Measurements from ENCODE around the gene STAG1. TPM values are rescaled to one million over a fixed set of nuclear protein-coding genes. Genes with fewer than 3 reads are reported as not detected.
"Not testable (repeated sequence)": the region's sequence is repeated elsewhere in the genome, so short reads cannot be mapped to it uniquely, and the experiment has no call there.

Gene STAG1
- total and polyA plus RNA-seq, 12 donors, result 7.5 to 39.8 (median 24.6) TPM

DNA sequence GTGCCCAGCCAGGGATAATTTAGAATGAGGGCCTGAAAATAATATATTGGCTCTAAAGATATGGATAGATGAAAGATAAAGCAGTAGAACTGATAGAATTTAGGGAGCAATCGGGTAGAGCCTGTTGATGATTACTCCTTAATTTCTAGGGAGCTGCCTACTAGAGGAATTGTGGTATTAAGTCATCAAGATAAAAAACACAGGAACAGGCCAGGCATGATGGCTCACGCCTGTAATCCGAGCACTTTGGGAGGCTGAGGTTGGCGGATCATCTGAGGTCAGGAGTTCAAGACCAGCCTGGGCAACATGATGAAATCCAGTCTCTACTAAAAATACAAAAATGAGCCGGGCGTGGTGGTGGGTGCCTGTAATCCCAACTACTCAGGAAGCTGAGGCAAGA is 371.6 kb downstream of the STAG1 start:
- intact Hi-C loops (cut with DNase I), result loop anchor here in 1 of 2 donors (10.0 kb wide), 1 partner anchor 296 kb away; no protein-coding TSS in a partner anchor
- TF ChIP-seq POLR2A (IDR thresholded peaks at IDR 0.05), result no peak
- TF ChIP-seq, protein P1, sequence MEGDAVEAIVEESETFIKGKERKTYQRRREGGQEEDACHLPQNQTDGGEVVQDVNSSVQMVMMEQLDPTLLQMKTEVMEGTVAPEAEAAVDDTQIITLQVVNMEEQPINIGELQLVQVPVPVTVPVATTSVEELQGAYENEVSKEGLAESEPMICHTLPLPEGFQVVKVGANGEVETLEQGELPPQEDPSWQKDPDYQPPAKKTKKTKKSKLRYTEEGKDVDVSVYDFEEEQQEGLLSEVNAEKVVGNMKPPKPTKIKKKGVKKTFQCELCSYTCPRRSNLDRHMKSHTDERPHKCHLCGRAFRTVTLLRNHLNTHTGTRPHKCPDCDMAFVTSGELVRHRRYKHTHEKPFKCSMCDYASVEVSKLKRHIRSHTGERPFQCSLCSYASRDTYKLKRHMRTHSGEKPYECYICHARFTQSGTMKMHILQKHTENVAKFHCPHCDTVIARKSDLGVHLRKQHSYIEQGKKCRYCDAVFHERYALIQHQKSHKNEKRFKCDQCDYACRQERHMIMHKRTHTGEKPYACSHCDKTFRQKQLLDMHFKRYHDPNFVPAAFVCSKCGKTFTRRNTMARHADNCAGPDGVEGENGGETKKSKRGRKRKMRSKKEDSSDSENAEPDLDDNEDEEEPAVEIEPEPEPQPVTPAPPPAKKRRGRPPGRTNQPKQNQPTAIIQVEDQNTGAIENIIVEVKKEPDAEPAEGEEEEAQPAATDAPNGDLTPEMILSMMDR (IDR thresholded peaks at IDR 0.05), result no peak
- WGBS, 4 donors, result 56 to 76% (median 63%) methylated on average over 5 to 6 of the region's 6 CpGs

DNA sequence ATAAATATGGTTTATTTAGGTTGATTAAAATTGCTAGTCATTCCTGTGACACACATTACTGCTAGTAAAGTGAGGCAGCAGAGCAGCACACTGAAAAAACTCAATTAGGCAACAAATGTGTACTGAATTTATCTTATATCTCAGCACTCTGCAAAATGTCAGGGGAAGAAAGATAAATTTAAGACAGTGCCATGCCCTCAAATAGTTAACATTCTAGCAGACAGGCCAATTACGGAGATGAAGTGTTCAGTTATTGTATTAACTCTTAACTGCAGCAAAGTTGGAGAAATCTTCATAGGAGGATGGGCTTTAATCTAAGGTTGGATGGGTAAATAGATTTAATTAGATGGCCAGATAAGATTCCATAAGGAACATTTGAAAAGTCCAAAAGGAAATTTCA is 374.2 kb downstream of the STAG1 start:
- intact Hi-C loops (cut with DNase I), result no loop called here
- Histone ChIP-seq H3K4me1 (replicated peaks in 1 of 2) (peaks cover 0 to 6% of the 10 kb centered on the region in 2 donors), H3K36me3 (replicated peaks in 1 of 2) (no peaks in the 10 kb centered on the region), H3K27me3 (no peaks in the 10 kb centered on the region), H3K4me3 (no peak overlapping the region), H3K27ac (no peak overlapping the region), H3K9me3 (replicated peaks in 1 of 3) (no peaks in the 10 kb centered on the region)
- WGBS, 4 donors, result 54 to 74% (median 56%) methylated on average over 1 of the region's 1 CpG
- DNase-seq, result no peak
- TF ChIP-seq, protein P1 (IDR thresholded peaks at IDR 0.05), result no peak
- TF ChIP-seq POLR2A (IDR thresholded peaks at IDR 0.05), result no peak

More for the DNA sequence above, 371.6 kb downstream of the STAG1 start:
- Histone ChIP-seq H3K27me3 (no peaks in the 10 kb centered on the region), H3K4me3 (no peak overlapping the region), H3K9me3 (replicated peaks in 1 of 3) (no peaks in the 10 kb centered on the region), H3K4me1 (replicated peaks in 1 of 2) (peaks cover 0 to 6% of the 10 kb centered on the region in 2 donors), H3K36me3 (replicated peaks in 1 of 2) (no peaks in the 10 kb centered on the region), H3K27ac (no peak overlapping the region)
- peak in 1 of 7 donors; percentile 7 for DNase-seq

DNA sequence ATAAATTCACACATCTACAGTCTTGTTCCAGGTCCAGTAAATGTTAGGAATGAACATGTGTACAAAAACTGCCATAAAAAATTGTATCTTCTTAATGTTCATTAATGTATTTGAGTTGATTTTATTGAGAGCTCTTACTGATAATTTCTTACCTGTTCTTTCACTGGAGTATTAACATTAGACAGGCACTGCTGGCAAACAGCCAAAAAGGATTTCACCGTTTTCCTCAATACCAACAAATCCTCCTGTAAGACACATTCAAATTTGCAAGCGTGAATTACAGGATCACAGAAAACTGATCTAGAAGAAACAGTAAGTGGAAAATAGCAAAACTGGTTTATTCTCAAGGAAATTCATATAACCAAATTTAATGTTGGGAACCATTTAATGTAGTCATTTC is 374.7 kb downstream of the STAG1 start:
- no peak for DNase-seq
- TF ChIP-seq, protein P1 (IDR thresholded peaks at IDR 0.05), result no peak
- no peak for TF ChIP-seq POLR2A (IDR thresholded peaks at IDR 0.05)
- no peak overlapping the region for H3K4me3 ChIP-seq
- intact Hi-C loops (cut with DNase I), result no loop called here
- H3K36me3 ChIP-seq (replicated peaks in 1 of 2), result no peaks in the 10 kb centered on the region
- 59 to 67% (median 66%) methylated on average over 2 of the region's 2 CpGs for WGBS, 4 donors
- H3K9me3 ChIP-seq (replicated peaks in 1 of 3), result no peaks in the 10 kb centered on the region
- H3K27me3 ChIP-seq, result no peaks in the 10 kb centered on the region
- H3K27ac ChIP-seq, result no peak overlapping the region
- peaks cover 0 to 6% of the 10 kb centered on the region in 2 donors for H3K4me1 ChIP-seq (replicated peaks in 1 of 2)

DNA sequence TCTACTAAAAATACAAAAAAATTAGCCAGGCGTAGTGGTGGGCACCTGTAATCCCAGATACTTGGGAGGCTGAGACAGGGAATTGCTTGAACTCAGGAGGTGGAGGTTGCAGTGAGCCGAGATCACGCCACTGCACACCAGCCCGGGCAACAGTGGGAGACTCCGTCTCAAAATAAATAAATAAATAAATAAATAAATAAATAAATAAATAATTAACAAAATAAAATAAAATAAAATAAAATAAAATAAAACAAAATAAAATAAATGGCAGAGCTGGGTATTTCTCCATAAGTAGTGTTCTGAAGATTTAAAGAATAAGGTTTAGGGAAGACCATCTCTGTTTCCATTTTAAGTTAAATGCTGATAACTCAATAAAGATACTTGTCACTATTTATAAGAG is 376.4 kb downstream of the STAG1 start:
- H3K36me3 ChIP-seq (replicated peaks in 1 of 2); DNase-seq; H3K27ac ChIP-seq; H3K4me1 ChIP-seq (replicated peaks in 1 of 2); H3K27me3 ChIP-seq; H3K4me3 ChIP-seq; H3K9me3 ChIP-seq (replicated peaks in 1 of 3); intact Hi-C loops (cut with DNase I): not testable (repeated sequence)
- 96 to 99% (median 98%) methylated on average over 5 of the region's 5 CpGs for WGBS, 4 donors

DNA sequence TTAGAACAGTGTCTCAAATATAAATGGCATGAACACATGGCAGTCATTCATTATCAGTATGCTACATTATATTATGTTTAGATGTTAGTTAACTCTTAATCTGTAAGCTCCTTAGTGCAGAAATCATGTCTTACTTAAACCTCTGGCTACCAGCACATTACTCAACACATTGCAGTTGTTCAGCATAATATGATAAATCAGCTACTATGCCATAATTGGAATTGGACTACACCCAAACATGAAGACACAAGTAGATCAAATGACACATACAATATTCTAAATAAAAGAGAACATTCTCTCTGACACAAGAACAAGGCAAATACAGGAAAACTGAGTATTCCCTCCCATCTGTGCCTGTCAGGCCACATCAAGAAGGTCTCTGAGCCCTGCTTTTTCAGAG is 385.9 kb downstream of the STAG1 start:
- intact Hi-C loops (cut with DNase I), result no loop called here
- no peak overlapping the region for H3K27ac ChIP-seq

More for the DNA sequence above, 385.9 kb downstream of the STAG1 start:
- H3K36me3 ChIP-seq (replicated peaks in 1 of 2), result peaks cover 0 to 4% of the 10 kb centered on the region in 2 donors
- H3K27me3 ChIP-seq, result no peaks in the 10 kb centered on the region
- no peak overlapping the region for H3K4me3 ChIP-seq
- TF ChIP-seq, protein P1 (IDR thresholded peaks at IDR 0.05), result no peak
- no peak for TF ChIP-seq POLR2A (IDR thresholded peaks at IDR 0.05)
- H3K9me3 ChIP-seq (replicated peaks in 1 of 3), result no peaks in the 10 kb centered on the region
- DNase-seq, result no peak
- no peaks in the 10 kb centered on the region for H3K4me1 ChIP-seq (replicated peaks in 1 of 2)
